Osteoblast (primary cell): ENCODE measurements around the gene STAT2. TPM values are rescaled to one million over a fixed set of nuclear protein-coding genes. Genes with fewer than 3 reads are reported as not detected.
"Not testable (repeated sequence)": the region's sequence is repeated elsewhere in the genome, so short reads cannot be mapped to it uniquely, and the experiment has no call there.

Source experiments
- DNase-seq: peaks from one replicate; pipeline ENCODE4 v3.0.0; 2011; ENCODE audit warnings: low spot score, mixed read lengths; ENCODE audit not compliant: insufficient read length; ENCODE audit errors: missing footprints
- H2AFZ ChIP-seq: 2 replicates; pipeline ENCODE4 v1.6.0; 2011; ENCODE audit warnings: mild to moderate bottlenecking, low read length
- H3K27ac ChIP-seq: 2 replicates; pipeline ENCODE4 v1.5.1; 2011; ENCODE audit warnings: mild to moderate bottlenecking, low read depth, low read length, moderate library complexity
- H3K27me3 ChIP-seq: 2 replicates; pipeline ENCODE4 v1.6.0; 2012; ENCODE audit warnings: mild to moderate bottlenecking, control low read depth, inconsistent platforms, low read length, moderate library complexity; ENCODE audit not compliant: insufficient read depth
- H3K36me3 ChIP-seq: 2 replicates; pipeline ENCODE4 v1.5.1; 2011; ENCODE audit warnings: mild to moderate bottlenecking, low read length, control low read depth, moderate library complexity; ENCODE audit not compliant: insufficient read depth
- H3K4me1 ChIP-seq: 2 replicates; pipeline ENCODE4 v1.5.1; 2011; ENCODE audit warnings: mild to moderate bottlenecking, low read length, control low read depth, moderate library complexity; ENCODE audit not compliant: insufficient read depth
- H3K4me2 ChIP-seq: 2 replicates; pipeline ENCODE4 v1.6.0; 2011; ENCODE audit warnings: mild to moderate bottlenecking, low read length; ENCODE audit not compliant: insufficient read depth
- H3K4me3 ChIP-seq: fragments of 200-600 bp; sonication (generic); 3 replicates; pipeline ENCODE4 v1.5.1; 2012; ENCODE audit warnings: mild to moderate bottlenecking, low read length, inconsistent platforms; ENCODE audit not compliant: insufficient read depth
- H3K79me2 ChIP-seq: 2 replicates; pipeline ENCODE4 v1.6.0; 2012; ENCODE audit warnings: mild to moderate bottlenecking, low read length, control low read depth, inconsistent platforms; ENCODE audit not compliant: insufficient read depth
- H3K9me3 ChIP-seq: 2 replicates; pipeline ENCODE4 v1.5.1; 2011; ENCODE audit warnings: low read depth, low read length, control low read depth
- H4K20me1 ChIP-seq: 2 replicates; pipeline ENCODE4 v1.6.0; 2012; ENCODE audit warnings: mild to moderate bottlenecking, low read length, control low read depth; ENCODE audit not compliant: insufficient read depth
- total RNA-seq: library from RNA; depleted of rRNA; stranded (reverse); fragments of >200 nt; gene quantifications from 2 replicates; pipeline ENCODE4 v1.2.3, GENCODE V29; 2012
- TF ChIP-seq, protein P1 (sequence below): IDR thresholded peaks from 2 replicates; pipeline ENCODE4 v1.5.1; 2011; ENCODE audit warnings: mild to moderate bottlenecking, low read depth, low read length, moderate library complexity; ENCODE audit errors: extremely low read depth

Gene STAT2
- total RNA-seq, 1 donor = 652 TPM

DNA sequence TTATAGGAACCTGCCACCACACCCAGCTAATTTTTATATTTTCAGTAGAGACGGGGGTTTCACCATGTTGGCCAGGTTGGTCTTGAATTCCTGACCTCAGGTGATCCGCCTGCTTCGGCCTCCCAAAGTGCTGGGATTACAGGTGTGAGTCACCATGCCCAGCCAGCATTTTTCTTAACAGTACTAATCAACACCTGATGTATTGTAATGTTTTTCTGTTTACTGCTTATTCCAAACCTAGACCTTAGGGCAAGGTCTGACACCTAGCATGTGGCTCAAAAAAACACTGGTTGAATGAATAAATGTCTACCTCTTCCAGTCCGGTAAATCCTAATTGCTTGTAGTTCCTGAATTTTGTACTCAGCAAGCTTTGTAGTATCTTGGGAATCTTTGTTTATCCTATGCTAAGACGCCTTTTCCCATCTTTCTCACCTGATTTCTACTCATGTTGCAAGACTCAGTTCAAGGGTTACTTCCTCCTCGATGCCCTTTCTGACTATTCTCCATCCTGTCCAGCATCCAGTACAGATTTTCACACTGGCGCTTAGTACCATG lies 28.9 kb downstream of the STAT2 start:
- Histone ChIP-seq H3K27ac (no peak overlapping the region), H3K27me3 (no peaks in the 10 kb centered on the region), H3K36me3 (peaks cover 3% of the 10 kb centered on the region), H2AFZ (no peak overlapping the region), H3K9me3 (no peaks in the 10 kb centered on the region), H4K20me1 (no peaks in the 10 kb centered on the region), H3K4me3 (no peak overlapping the region), H3K79me2 (peaks cover 2% of the 10 kb centered on the region), H3K4me2 (no peak overlapping the region), H3K4me1 (peaks cover 18% of the 10 kb centered on the region)
- DNase-seq = no peak
- TF ChIP-seq, protein P1, sequence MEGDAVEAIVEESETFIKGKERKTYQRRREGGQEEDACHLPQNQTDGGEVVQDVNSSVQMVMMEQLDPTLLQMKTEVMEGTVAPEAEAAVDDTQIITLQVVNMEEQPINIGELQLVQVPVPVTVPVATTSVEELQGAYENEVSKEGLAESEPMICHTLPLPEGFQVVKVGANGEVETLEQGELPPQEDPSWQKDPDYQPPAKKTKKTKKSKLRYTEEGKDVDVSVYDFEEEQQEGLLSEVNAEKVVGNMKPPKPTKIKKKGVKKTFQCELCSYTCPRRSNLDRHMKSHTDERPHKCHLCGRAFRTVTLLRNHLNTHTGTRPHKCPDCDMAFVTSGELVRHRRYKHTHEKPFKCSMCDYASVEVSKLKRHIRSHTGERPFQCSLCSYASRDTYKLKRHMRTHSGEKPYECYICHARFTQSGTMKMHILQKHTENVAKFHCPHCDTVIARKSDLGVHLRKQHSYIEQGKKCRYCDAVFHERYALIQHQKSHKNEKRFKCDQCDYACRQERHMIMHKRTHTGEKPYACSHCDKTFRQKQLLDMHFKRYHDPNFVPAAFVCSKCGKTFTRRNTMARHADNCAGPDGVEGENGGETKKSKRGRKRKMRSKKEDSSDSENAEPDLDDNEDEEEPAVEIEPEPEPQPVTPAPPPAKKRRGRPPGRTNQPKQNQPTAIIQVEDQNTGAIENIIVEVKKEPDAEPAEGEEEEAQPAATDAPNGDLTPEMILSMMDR = no peak

DNA sequence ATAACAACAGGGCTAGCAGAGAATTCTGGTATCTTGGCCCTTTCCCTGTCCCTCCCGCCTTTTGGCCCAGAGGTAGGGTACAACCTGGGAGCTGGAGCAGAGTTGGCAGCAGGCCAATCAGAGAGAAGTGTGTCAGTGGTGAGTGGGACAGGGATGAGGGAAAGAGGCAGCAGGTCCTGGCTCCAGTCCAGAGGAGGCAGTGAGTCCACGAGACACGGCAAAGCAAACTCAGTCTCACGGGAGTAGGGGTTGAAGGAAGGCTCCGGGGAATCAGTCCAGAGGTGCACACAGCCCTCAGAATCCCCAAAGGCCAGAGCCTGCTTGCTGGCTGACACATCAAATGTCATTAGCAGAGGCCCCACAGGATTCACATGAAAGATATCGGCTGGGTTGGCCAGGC lies 33.4 kb downstream of the STAT2 start:
- H3K36me3 ChIP-seq = peaks cover 31% of the 10 kb centered on the region
- H4K20me1 ChIP-seq = no peaks in the 10 kb centered on the region
- no peak for DNase-seq
- H3K4me2 ChIP-seq = no peak overlapping the region
- no peak overlapping the region for H3K4me3 ChIP-seq
- no peaks in the 10 kb centered on the region for H3K9me3 ChIP-seq
- TF ChIP-seq, protein P1 = no peak
- H2AFZ ChIP-seq = no peak overlapping the region
- no peaks in the 10 kb centered on the region for H3K79me2 ChIP-seq
- no peaks in the 10 kb centered on the region for H3K27me3 ChIP-seq
- no peaks in the 10 kb centered on the region for H3K4me1 ChIP-seq
- H3K27ac ChIP-seq = no peak overlapping the region

DNA sequence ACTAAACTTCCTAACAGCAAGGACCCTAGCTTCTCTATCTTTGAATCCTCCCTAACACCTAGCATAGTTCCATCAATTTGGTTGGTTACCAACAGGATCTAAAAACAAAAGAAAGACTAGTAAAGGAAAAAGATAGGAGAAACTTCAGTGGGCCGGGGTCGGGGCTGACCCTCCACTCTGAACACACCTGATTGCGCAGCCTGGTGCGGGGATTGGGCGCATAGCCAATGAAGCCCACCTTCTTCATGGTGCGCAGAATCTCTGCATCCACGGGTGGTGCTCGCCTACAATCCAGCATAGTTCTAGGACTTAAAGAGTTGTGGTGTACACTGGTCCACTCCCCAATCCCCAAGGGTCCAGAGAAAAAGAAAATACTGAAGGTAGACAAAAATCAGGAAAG lies 33.8 kb downstream of the STAT2 start:
- Histone ChIP-seq H3K27me3 (no peaks in the 10 kb centered on the region), H3K4me3 (no peak overlapping the region), H3K36me3 (peaks cover 31% of the 10 kb centered on the region), H3K79me2 (no peaks in the 10 kb centered on the region), H3K4me2 (no peak overlapping the region), H3K9me3 (no peaks in the 10 kb centered on the region), H2AFZ (no peak overlapping the region), H3K27ac (no peak overlapping the region), H3K4me1 (no peaks in the 10 kb centered on the region), H4K20me1 (no peaks in the 10 kb centered on the region)
- no peak for DNase-seq
- TF ChIP-seq, protein P1 = no peak

DNA sequence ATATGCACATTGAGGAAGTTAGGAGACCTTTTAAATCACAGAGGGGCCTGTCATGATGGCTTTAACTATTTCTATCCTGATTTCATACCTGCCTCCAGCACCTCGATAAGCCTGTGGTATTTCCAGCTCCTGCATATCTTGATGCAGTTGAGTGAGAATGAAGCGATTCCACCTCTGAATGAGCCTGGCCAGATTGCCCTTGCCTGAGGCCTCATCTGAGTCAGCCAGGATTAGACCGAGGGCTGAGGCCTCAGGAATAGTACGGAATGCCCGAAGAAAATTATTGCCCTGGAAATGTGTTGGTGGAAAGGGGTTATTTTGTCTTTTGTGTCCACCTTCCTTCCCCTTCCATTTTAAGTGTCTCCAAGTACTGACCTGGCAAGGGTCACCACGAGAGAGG lies 35.7 kb downstream of the STAT2 start:
- Histone ChIP-seq H2AFZ (no peak overlapping the region), H3K4me2 (no peak overlapping the region), H4K20me1 (no peaks in the 10 kb centered on the region), H3K27me3 (no peaks in the 10 kb centered on the region), H3K36me3 (peaks cover 31% of the 10 kb centered on the region), H3K9me3 (no peaks in the 10 kb centered on the region), H3K4me1 (no peaks in the 10 kb centered on the region), H3K27ac (no peak overlapping the region), H3K79me2 (no peaks in the 10 kb centered on the region), H3K4me3 (no peak overlapping the region)
- DNase-seq = no peak
- TF ChIP-seq, protein P1 = no peak

DNA sequence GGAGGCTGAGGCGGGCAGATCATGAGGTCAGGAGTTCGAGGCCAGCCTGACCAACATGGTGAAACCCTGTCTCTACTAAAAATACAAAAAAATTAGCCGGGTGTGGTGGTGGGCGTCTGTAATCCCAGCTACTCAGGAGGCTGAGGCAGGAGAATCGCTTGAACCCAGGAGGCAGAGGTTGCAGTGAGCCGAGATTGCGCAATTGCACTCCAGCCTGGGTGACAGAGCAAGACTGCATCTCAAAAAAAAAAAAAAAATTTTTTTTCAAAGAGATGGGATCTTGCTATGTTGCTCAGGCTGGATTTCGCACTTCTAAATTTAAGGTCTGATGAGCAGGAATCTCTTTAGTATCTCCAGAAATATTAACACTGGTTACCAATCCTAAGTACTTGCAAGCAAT lies 38.3 kb downstream of the STAT2 start:
- H2AFZ ChIP-seq, H3K27me3 ChIP-seq, H4K20me1 ChIP-seq, H3K9me3 ChIP-seq, H3K79me2 ChIP-seq, H3K27ac ChIP-seq, DNase-seq, H3K4me3 ChIP-seq, H3K4me1 ChIP-seq, H3K4me2 ChIP-seq: not testable (repeated sequence)
- H3K36me3 ChIP-seq = peaks cover 28% of the 10 kb centered on the region
